ENCODE data around the gene ANKRD6. TPM values are rescaled to one million over a fixed set of nuclear protein-coding genes. Genes with fewer than 3 reads are reported as not detected.

Gene ANKRD6
- total RNA-seq, 1 experiment from 2014 or later = 5.6 TPM

- no peaks in the 10 kb centered on the region for H3K23me2 ChIP-seq (ENCODE audit: insufficient read length, low read depth, low read length, poor library complexity, severe bottlenecking)
- no peak overlapping the region for H3K27ac ChIP-seq (ENCODE audit: insufficient read length, low read depth, low read length)
- no peak overlapping the region for H2AK5ac ChIP-seq (ENCODE audit: insufficient read length, low read length)
- no peak overlapping the region for H4K5ac ChIP-seq (ENCODE audit: insufficient read length, low read depth, low read length)
- Mint-ChIP-seq H3K4me3 (no peak overlapping the region), H3K9me3 (no peaks in the 10 kb centered on the region), H3K36me3 (ENCODE audit: insufficient read depth in 1 of 3, low read depth in 3 of 3) (no peaks in the 10 kb centered on the region), H3K27ac (no peak overlapping the region), H3K4me1 (peaks cover 16 to 28% of the 10 kb centered on the region in 2 experiments), H3K27me3 (ENCODE audit: low read depth) (no peaks in the 10 kb centered on the region)
- no peak overlapping the region for H2BK12ac ChIP-seq (ENCODE audit: insufficient read length, low read depth, low read length)
- no peak overlapping the region for H3K9ac ChIP-seq (ENCODE audit: extremely low read depth, insufficient read length, low read length)
- H2AFZ ChIP-seq (ENCODE audit: low read length) = no peak overlapping the region
- no peak for TF ChIP-seq CTCF (conservative IDR thresholded peaks at IDR 0.05)
- no peak overlapping the region for H2BK120ac ChIP-seq (ENCODE audit: low read depth, low read length, poor library complexity, severe bottlenecking)
- no peaks in the 10 kb centered on the region for H3K9me3 ChIP-seq (ENCODE audit: control insufficient read depth, low read depth, low read length)
- no CpG with 5 or more reads among the region's 1 CpG for WGBS (ENCODE audit: extremely low coverage, insufficient read length, low lambda C conversion rate)
- H3K56ac ChIP-seq (ENCODE audit: insufficient read length, low read depth, low read length) = no peak overlapping the region
- H4K91ac ChIP-seq (ENCODE audit: insufficient read length, low read depth, low read length) = no peak overlapping the region
- no peak overlapping the region for H3K14ac ChIP-seq (ENCODE audit: insufficient read depth, low read length)
- no peak overlapping the region for H2BK20ac ChIP-seq (ENCODE audit: low read depth, low read length, poor library complexity, severe bottlenecking)
- H3K79me2 ChIP-seq (ENCODE audit: insufficient read depth, low read length) = no peaks in the 10 kb centered on the region
- H3K4me2 ChIP-seq (ENCODE audit: insufficient read depth, insufficient read length, low read length) = no peak overlapping the region
- H4K8ac ChIP-seq (replicated peaks; ENCODE audit: insufficient read length, low read depth, low read length) = no peak overlapping the region
- H2BK5ac ChIP-seq (ENCODE audit: insufficient read length, low read length) = no peak overlapping the region
- H2BK15ac ChIP-seq (ENCODE audit: low read depth, low read length) = no peak overlapping the region
- H3K23ac ChIP-seq (ENCODE audit: insufficient read length, low read depth, low read length) = no peak overlapping the region
- no peaks in the 10 kb centered on the region for H3K79me1 ChIP-seq (ENCODE audit: insufficient read depth, low read depth, low read length, poor library complexity, severe bottlenecking)
- no peaks in the 10 kb centered on the region for H4K20me1 ChIP-seq (ENCODE audit: control insufficient read depth, insufficient read depth, insufficient read length)
- H3K27me3 ChIP-seq (ENCODE audit: insufficient read depth, low read length) = no peaks in the 10 kb centered on the region
- H3K4me1 ChIP-seq (ENCODE audit: insufficient read depth, low read length) = peaks cover 4% of the 10 kb centered on the region; the same call in 1 of the 2 replicates
- no peak overlapping the region for H3T11ph ChIP-seq (ENCODE audit: low read length)
- H3K18ac ChIP-seq (ENCODE audit: insufficient read length, low read depth, low read length) = no peak overlapping the region
- DNase-seq = no peak
- H3K4ac ChIP-seq (ENCODE audit: low read depth, low read length) = no peak overlapping the region
These were observed 152.2 kb downstream of the ANKRD6 start for GRCh38 chr6:89585154-89585553.
